ENCODE measurements around the gene OOSP4B. TPM values are rescaled to one million over a fixed set of nuclear protein-coding genes. Genes with fewer than 3 reads are reported as not detected.
"Not testable (repeated sequence)": the region's sequence is repeated elsewhere in the genome, so short reads cannot be mapped to it uniquely, and the experiment has no call there.

The OOSP4B gene
- total RNA-seq, 3 donors from 2014 or later (not counting 1 experiment from before 2014, with no cell fraction given), result not detected

DNA sequence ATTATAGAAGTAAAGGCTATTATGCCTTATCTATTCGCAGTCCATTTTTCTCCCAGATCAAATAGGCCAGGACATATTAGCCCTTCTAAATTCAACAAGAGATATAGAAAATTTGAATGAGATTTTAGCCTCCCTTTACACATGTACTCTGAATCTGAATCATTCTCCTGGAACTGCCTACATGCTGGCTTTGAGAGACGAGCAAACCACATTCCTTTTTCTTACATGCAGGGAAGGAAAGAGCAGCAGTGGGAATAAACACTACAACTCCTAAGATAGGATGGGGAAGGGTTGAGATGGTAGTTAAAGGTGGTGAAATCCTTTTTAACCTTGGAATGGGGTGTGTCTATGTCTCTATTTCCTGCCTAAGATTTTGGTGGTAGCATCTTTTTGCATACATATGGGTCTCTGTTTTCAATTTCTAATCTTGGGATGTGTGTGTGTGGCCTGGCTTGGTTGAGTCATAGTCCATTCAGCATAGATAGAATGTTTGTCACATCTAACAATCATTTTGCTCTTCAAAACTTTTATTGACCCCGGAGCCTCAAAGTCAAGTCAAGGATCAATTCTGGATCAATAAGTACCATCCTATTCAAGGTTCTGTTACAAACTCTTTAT is 12.1 kb downstream of the OOSP4B start:
- no peaks in the 10 kb centered on the region for H3K4me1 ChIP-seq (ENCODE audit: control insufficient read depth, insufficient read depth, low read length)
- Mint-ChIP-seq H3K9me3 (no peaks in the 10 kb centered on the region), H3K36me3 (no peaks in the 10 kb centered on the region), H3K4me3 (no peak overlapping the region), H3K4me1 (no peaks in the 10 kb centered on the region), H3K27me3 (ENCODE audit: low read depth in 2 of 2) (no peaks in the 10 kb centered on the region), H3K27ac (no peak overlapping the region)
- H3K36me3 ChIP-seq (ENCODE audit: control insufficient read depth, insufficient read depth, low read length), result no peaks in the 10 kb centered on the region
- no peak overlapping the region for H3K27ac ChIP-seq (ENCODE audit: low read length)
- DNase-seq, result no peak
- no peaks in the 10 kb centered on the region for H3K9me3 ChIP-seq (ENCODE audit: control insufficient read depth, insufficient read depth, low read length)
- intact Hi-C loops (cut with micrococcal nuclease), result no loop called here
- TF ChIP-seq, protein P1, sequence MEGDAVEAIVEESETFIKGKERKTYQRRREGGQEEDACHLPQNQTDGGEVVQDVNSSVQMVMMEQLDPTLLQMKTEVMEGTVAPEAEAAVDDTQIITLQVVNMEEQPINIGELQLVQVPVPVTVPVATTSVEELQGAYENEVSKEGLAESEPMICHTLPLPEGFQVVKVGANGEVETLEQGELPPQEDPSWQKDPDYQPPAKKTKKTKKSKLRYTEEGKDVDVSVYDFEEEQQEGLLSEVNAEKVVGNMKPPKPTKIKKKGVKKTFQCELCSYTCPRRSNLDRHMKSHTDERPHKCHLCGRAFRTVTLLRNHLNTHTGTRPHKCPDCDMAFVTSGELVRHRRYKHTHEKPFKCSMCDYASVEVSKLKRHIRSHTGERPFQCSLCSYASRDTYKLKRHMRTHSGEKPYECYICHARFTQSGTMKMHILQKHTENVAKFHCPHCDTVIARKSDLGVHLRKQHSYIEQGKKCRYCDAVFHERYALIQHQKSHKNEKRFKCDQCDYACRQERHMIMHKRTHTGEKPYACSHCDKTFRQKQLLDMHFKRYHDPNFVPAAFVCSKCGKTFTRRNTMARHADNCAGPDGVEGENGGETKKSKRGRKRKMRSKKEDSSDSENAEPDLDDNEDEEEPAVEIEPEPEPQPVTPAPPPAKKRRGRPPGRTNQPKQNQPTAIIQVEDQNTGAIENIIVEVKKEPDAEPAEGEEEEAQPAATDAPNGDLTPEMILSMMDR (IDR thresholded peaks at IDR 0.05), result no peak
- ATAC-seq, result no peak
- 95% methylated on average over 1 of the region's 3 CpGs for WGBS (ENCODE audit: insufficient coverage)
- H3K27me3 ChIP-seq (ENCODE audit: control insufficient read depth, insufficient read depth, low read length), result no peaks in the 10 kb centered on the region
- H3K4me3 ChIP-seq (ENCODE audit: low read length), result no peak overlapping the region

DNA sequence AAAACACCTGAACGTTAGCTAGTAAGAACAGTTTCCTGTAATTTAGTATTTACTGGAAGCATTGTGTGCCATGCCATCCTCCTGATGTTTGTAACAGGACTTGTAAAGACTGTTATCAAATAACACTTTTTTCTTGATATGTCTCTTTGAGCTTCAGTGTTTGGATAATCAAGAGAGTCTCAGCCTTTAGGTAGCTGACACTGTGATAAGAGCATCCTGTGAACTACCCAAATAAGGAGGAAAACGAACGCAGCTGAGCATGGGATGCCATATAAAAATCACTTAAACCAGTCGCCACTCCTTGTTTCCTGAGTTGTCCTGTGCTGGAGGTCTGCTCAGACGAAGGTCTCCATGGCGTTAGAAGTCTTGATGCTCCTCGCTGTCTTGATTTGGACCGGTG is 23.1 kb downstream of the OOSP4B start, which contains the start of gene OOSP2:
Gene OOSP2, plus strand, starts transcription at position 301 of the 400 bp plus-strand sequence. Its CDS starts 51 bp downstream, at position 352.
- whole genome bisulfite sequencing (ENCODE audit: insufficient coverage), result 87% methylated on average over 8 of the region's 8 CpGs
- DNase-seq (no peak), ATAC-seq (no peak)
- Mint-ChIP-seq H3K36me3 (no peaks in the 10 kb centered on the region), H3K4me1 (no peaks in the 10 kb centered on the region), H3K27ac (no peak within 1 kb of the TSS), H3K27me3 (ENCODE audit: low read depth in 2 of 2) (peaks cover 0 to 3% of the 10 kb centered on the region in 2 donors), H3K4me3 (no peak within 1 kb of the TSS), H3K9me3 (no peaks in the 10 kb centered on the region)
- Histone ChIP-seq H3K27ac (ENCODE audit: low read length) (no peak within 1 kb of the TSS), H3K9me3 (ENCODE audit: control insufficient read depth, insufficient read depth, low read length) (no peaks in the 10 kb centered on the region), H3K36me3 (ENCODE audit: control insufficient read depth, insufficient read depth, low read length) (no peaks in the 10 kb centered on the region), H3K4me3 (ENCODE audit: low read length) (no peak within 1 kb of the TSS), H3K4me1 (ENCODE audit: control insufficient read depth, insufficient read depth, low read length) (no peaks in the 10 kb centered on the region), H3K27me3 (ENCODE audit: control insufficient read depth, insufficient read depth, low read length) (no peaks in the 10 kb centered on the region)
- TF ChIP-seq, protein P1 (IDR thresholded peaks at IDR 0.05), result no peak
- intact Hi-C loops (cut with micrococcal nuclease), result no loop called here

DNA sequence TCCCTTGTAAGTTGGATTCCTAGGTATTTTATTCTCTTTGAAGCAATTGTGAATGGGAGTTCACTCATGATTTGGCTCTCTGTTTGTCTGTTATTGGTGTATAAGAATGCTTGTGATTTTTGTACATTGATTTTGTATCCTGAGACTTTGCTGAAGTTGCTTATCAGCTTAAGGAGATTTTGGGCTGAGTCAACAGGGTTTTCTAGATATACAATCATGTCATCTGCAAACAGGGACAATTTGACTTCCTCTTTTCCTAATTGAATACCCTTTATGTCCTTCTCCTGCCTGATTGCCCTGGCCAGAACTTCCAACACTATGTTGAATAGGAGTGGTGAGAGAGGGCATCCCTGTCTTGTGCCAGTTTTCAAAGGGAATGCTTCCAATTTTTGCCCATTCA is 33.4 kb downstream of the OOSP4B start:
- DNase-seq; H3K9me3 Mint-ChIP-seq; H3K36me3 ChIP-seq (ENCODE audit: control insufficient read depth, insufficient read depth, low read length); H3K4me1 Mint-ChIP-seq; H3K27ac Mint-ChIP-seq; H3K4me1 ChIP-seq (ENCODE audit: control insufficient read depth, insufficient read depth, low read length); H3K36me3 Mint-ChIP-seq; H3K4me3 ChIP-seq (ENCODE audit: low read length); H3K27me3 Mint-ChIP-seq (ENCODE audit: low read depth in 2 of 2); H3K27ac ChIP-seq (ENCODE audit: low read length); H3K4me3 Mint-ChIP-seq; H3K27me3 ChIP-seq (ENCODE audit: control insufficient read depth, insufficient read depth, low read length); ATAC-seq; H3K9me3 ChIP-seq (ENCODE audit: control insufficient read depth, insufficient read depth, low read length); intact Hi-C loops (cut with micrococcal nuclease): not testable (repeated sequence)

DNA sequence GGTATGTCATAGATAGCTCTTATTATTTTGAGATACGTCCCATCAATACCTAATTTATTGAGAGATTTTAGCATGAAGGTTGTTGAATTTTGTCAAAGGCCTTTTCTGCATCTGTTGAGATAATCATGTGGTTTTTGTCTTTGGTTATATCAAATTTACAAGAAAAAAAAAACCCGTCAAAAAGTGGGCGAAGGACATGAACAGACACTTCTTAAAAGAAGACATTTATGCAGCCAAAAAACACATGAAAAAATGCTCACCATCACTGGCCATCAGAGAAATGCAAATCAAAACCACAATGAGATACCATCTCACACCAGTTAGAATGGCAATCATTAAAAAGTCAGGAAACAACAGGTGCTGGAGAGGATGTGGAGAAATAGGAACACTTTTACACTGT is 33.9 kb downstream of the OOSP4B start:
- H3K36me3 ChIP-seq (ENCODE audit: control insufficient read depth, insufficient read depth, low read length); H3K4me3 ChIP-seq (ENCODE audit: low read length); DNase-seq; H3K9me3 Mint-ChIP-seq; H3K9me3 ChIP-seq (ENCODE audit: control insufficient read depth, insufficient read depth, low read length); H3K4me1 ChIP-seq (ENCODE audit: control insufficient read depth, insufficient read depth, low read length); H3K36me3 Mint-ChIP-seq; H3K27me3 Mint-ChIP-seq (ENCODE audit: low read depth in 2 of 2); H3K27ac ChIP-seq (ENCODE audit: low read length); H3K4me3 Mint-ChIP-seq; H3K4me1 Mint-ChIP-seq; intact Hi-C loops (cut with micrococcal nuclease); ATAC-seq; H3K27me3 ChIP-seq (ENCODE audit: control insufficient read depth, insufficient read depth, low read length); H3K27ac Mint-ChIP-seq: not testable (repeated sequence)
- no CpG with 5 or more reads among the region's 3 CpGs for WGBS (ENCODE audit: insufficient coverage)
